Stimulated activated CD4-positive, alpha-beta T cell treated with anti-CD3 and anti-CD28 coated beads, Interleukin-4, amount 100 ng/mL, for 4 hours (primary cell): ENCODE data around the gene FOXP1.

Source experiments
- DNase-seq, 2 experiments: peaks; one replicate each; pipeline ENCODE4 v3.0.0-alpha.2; 2020

The FOXP1 gene

GRCh38 chr3:71225951-71226564 lies 357.5 kb downstream of the FOXP1 start:
- DNase-seq, result peak in 1 of 2 experiments; percentile 21

- DNase-seq, result no peak
These were observed 358.4 kb downstream of the FOXP1 start for GRCh38 chr3:71225002-71225684.

- DNase-seq, result peak; percentile 24 to 56
These were observed 363.5 kb downstream of the FOXP1 start for GRCh38 chr3:71219744-71220638.

GRCh38 chr3:71218508-71218907 lies 365.0 kb downstream of the FOXP1 start:
- DNase-seq, result no peak

GRCh38 chr3:71217640-71218222 lies 365.8 kb downstream of the FOXP1 start:
- no peak for DNase-seq

GRCh38 chr3:71215351-71215750 lies 368.2 kb downstream of the FOXP1 start:
- DNase-seq, result no peak

- DNase-seq, result no peak
These were observed 368.7 kb downstream of the FOXP1 start for GRCh38 chr3:71214797-71215196.

- DNase-seq, result no peak
These were observed 369.5 kb downstream of the FOXP1 start for GRCh38 chr3:71214016-71214415.

- no peak for DNase-seq
These were observed 372.4 kb downstream of the FOXP1 start for GRCh38 chr3:71211083-71211482.

- no peak for DNase-seq
These were observed 373.1 kb downstream of the FOXP1 start for GRCh38 chr3:71210257-71211007.

GRCh38 chr3:71208211-71209095 lies 375.1 kb downstream of the FOXP1 start:
- DNase-seq, result no peak

GRCh38 chr3:71207632-71208031 lies 375.9 kb downstream of the FOXP1 start:
- no peak for DNase-seq

- no peak for DNase-seq
These were observed 377.0 kb downstream of the FOXP1 start for GRCh38 chr3:71206305-71207165.

- no peak for DNase-seq
These were observed 379.6 kb downstream of the FOXP1 start for GRCh38 chr3:71203727-71204488.

- DNase-seq, result no peak
These were observed 380.5 kb downstream of the FOXP1 start for GRCh38 chr3:71202848-71203533.

GRCh38 chr3:71201939-71202338 lies 381.6 kb downstream of the FOXP1 start:
- DNase-seq, result no peak

GRCh38 chr3:71197841-71198565 lies 385.5 kb downstream of the FOXP1 start:
- no peak for DNase-seq

- no peak for DNase-seq
These were observed 388.0 kb downstream of the FOXP1 start for GRCh38 chr3:71195492-71195891.
